ENCODE data around the gene MED27.

GRCh38 chr9:131888923-131889322, 190.7 kb downstream of the MED27 start:
- TF ChIP-seq CTCF (IDR thresholded peaks at IDR 0.05) (no peak), TCF7L2 (IDR thresholded peaks at IDR 0.05; ENCODE audit: low read depth, low read length) (no peak)

Measured in Panc1 (cell line).